Calu3 (cell line): ENCODE results near the gene LMO2. TPM values are rescaled to one million over a fixed set of nuclear protein-coding genes. Genes with fewer than 3 reads are reported as not detected.

Experiments
- BruUV-seq: library from RNA; stranded (reverse); fragments of 400-500 nt; replicated peaks from 2 replicates; lab custom pipeline; 2021; lab: Mats Ljungman, UMichigan
- CTCF ChIA-PET: fragments of 300-600 bp; sonication (Branson Sonifier 250); formaldehyde crosslinking; loops from one replicate; lab custom pipeline; 2022; ENCODE audit warnings: antibody characterized with exemption; lab: Charles Lee
- DNase-seq: peaks from one replicate; pipeline ENCODE4 v3.0.0; 2022
- H3K27ac Mint-ChIP-seq: one replicate; pipeline ENCODE4 v1.8.0; 2022; ENCODE audit warnings: mixed read lengths; ENCODE audit not compliant: unreplicated experiment
- H3K27me3 Mint-ChIP-seq: one replicate; pipeline ENCODE4 v1.8.0; 2022; ENCODE audit warnings: mixed read lengths; ENCODE audit not compliant: unreplicated experiment
- H3K36me3 Mint-ChIP-seq: one replicate; pipeline ENCODE4 v1.8.0; 2022; ENCODE audit warnings: mild to moderate bottlenecking, moderate library complexity, mixed read lengths; ENCODE audit not compliant: insufficient read depth, unreplicated experiment
- H3K4me1 Mint-ChIP-seq: one replicate; pipeline ENCODE4 v1.8.0; 2022; ENCODE audit warnings: mild to moderate bottlenecking, low read depth, mixed read lengths; ENCODE audit not compliant: unreplicated experiment
- H3K4me3 Mint-ChIP-seq: one replicate; pipeline ENCODE4 v1.8.0; 2022; ENCODE audit warnings: mild to moderate bottlenecking, low read depth, moderate library complexity, mixed read lengths; ENCODE audit not compliant: unreplicated experiment
- H3K9me3 Mint-ChIP-seq: one replicate; pipeline ENCODE4 v1.8.0; 2022; ENCODE audit warnings: low read depth, mixed read lengths; ENCODE audit not compliant: unreplicated experiment
- CTCF ChIP-seq: fragments of 200-600 bp; IDR thresholded peaks from one replicate; pipeline ENCODE4 v1.8.0; 2022; ENCODE audit warnings: antibody characterized with exemption; ENCODE audit not compliant: unreplicated experiment
- intact Hi-C: fragments of 100-400 bp; cut with micrococcal nuclease; formaldehyde crosslinking; loops from one replicate; pipeline ENCODE4 v1.10.0; 2022; ENCODE audit not compliant: unreplicated experiment
- total RNA-seq: library from RNA; stranded (reverse); gene quantifications from 2 replicates; pipeline ENCODE4 v1.2.3, GENCODE V29; 2022

LMO2 gene
- total RNA-seq, 1 experiment from 2014 or later, result 0.38 TPM

DNA sequence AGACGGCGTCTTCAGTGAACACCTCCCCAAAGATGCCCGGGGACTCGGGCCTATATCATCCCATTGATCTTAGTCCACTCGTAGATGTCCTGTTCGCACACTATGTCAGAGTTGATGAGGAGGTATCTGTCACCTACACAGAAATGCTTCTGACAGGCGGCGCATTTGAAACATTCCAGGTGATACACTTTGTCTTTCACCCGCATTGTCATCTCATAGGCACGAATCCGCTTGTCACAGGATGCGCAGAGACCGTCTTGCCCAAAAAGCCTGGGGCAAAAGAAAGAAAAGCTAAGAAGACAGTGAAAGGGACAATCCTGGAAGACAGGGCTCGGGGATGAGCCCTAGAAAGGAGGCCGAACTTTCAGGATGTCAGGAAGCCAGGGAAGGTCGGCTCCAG, 32.6 kb downstream of the LMO2 start:
- no peak for TF ChIP-seq CTCF
- H3K36me3 Mint-ChIP-seq, result no peaks in the 10 kb centered on the region
- H3K4me3 Mint-ChIP-seq, result no peak overlapping the region
- H3K4me1 Mint-ChIP-seq, result no peaks in the 10 kb centered on the region
- DNase-seq, result no peak
- H3K27ac Mint-ChIP-seq, result no peak overlapping the region
- CTCF ChIA-PET, result no interaction called here
- H3K9me3 Mint-ChIP-seq, result no peaks in the 10 kb centered on the region
- H3K27me3 Mint-ChIP-seq, result peaks cover 88% of the 10 kb centered on the region
- BruUV-seq, result no TSS peak
- intact Hi-C loops, result loop anchor here (5.0 kb wide), 1 partner anchor 498 kb away; the partner anchor contains the start of gene ABTB2

- CTCF ChIA-PET, result interaction anchor here (0.6 kb wide), 2 partner anchors 115 to 316 kb away, joined by 3 read pairs; no protein-coding TSS in a partner anchor
- Mint-ChIP-seq H3K9me3 (no peaks in the 10 kb centered on the region), H3K27me3 (peaks cover 88% of the 10 kb centered on the region), H3K4me1 (no peaks in the 10 kb centered on the region), H3K36me3 (no peaks in the 10 kb centered on the region), H3K4me3 (no peak overlapping the region), H3K27ac (no peak overlapping the region)
- DNase-seq, result peak; percentile 78
- intact Hi-C loops, result loop anchor here (1.0 to 5.0 kb wide), 3 partner anchors 50 to 499 kb away; partner anchors contain the start of gene ABTB2
- TF ChIP-seq CTCF, result peak; percentile 83
- BruUV-seq, result no TSS peak
Measured at GRCh38 chr11:33857933-33858371, 33.9 kb downstream of the LMO2 start.

DNA sequence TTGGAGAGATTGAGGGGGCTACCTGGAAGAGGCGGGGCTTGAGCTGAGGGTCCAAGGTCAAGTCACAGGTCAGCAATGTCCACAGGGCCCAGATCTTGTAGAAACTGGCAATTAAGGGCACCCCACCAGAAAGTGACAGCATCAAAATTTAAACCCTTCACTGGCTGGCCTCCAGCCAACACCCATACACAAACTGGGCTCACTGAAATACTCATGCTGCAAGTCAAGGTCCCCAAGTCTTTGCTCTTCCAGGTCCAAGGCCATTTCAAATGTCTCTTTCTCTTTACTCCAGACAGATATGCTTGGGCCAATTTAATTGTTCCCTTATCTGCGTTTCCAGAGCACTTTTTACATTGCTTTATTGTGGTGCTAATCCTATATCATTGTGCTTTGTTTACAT, 36.4 kb downstream of the LMO2 start:
- BruUV-seq, result no TSS peak
- no peak overlapping the region for H3K4me3 Mint-ChIP-seq
- CTCF ChIA-PET, result no interaction called here
- TF ChIP-seq CTCF, result no peak
- intact Hi-C loops, result loop anchor here (5.0 kb wide), 1 partner anchor 502 kb away; the partner anchor contains the start of gene ABTB2
- no peak overlapping the region for H3K27ac Mint-ChIP-seq
- no peaks in the 10 kb centered on the region for H3K36me3 Mint-ChIP-seq
- peaks cover 87% of the 10 kb centered on the region for H3K27me3 Mint-ChIP-seq
- H3K4me1 Mint-ChIP-seq, result no peaks in the 10 kb centered on the region
- no peaks in the 10 kb centered on the region for H3K9me3 Mint-ChIP-seq
- no peak for DNase-seq

DNA sequence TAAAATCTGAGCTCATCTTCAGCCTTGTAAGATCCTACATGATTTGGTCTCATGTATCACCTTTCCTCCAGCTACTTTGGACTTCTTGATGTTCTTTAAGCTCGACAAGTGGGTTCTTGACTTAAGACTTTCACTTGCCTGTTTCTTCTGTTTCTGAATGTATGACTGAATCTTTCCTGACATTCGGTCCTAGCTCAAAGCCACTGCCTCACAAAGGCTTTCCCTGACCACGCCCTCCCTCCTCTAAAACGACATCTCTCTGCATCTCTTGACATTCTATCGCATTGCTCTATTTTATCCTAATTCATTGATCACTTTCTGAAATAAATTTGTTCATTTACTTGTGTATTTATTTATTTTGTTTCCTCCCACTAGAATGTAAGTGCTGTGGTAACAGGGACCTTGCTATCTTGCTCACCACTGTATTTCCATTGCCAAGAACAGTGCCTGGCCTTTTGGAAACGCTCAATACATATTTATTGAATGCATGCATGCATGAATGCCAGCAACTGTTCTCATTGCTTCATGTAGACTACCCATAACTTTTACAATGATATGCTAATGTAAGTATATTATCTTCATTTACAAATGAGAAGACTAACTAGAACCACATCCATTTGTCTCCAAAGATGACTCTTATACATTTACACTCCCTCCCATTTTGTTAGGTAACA, 43.0 kb downstream of the LMO2 start:
- CTCF ChIA-PET, result interaction anchor here (0.6 kb wide), 1 partner anchor 516 kb away, joined by 4 read pairs; no protein-coding TSS in a partner anchor
- TF ChIP-seq CTCF, result no peak
- H3K36me3 Mint-ChIP-seq, result no peaks in the 10 kb centered on the region
- H3K4me3 Mint-ChIP-seq, result no peak overlapping the region
- DNase-seq, result no peak
- H3K4me1 Mint-ChIP-seq, result no peaks in the 10 kb centered on the region
- H3K9me3 Mint-ChIP-seq, result no peaks in the 10 kb centered on the region
- BruUV-seq, result no TSS peak
- intact Hi-C loops, result no loop called here
- H3K27me3 Mint-ChIP-seq, result peaks cover 87% of the 10 kb centered on the region
- no peak overlapping the region for H3K27ac Mint-ChIP-seq
